Nephron (organoid): Measurements from ENCODE around the gene KCNH2.

Source experiments
- H3K27ac Mint-ChIP-seq, 3 experiments: 2 replicates each; pipeline ENCODE4 v1.8.0; 2020; ENCODE audit warnings: mixed read lengths in 3 of 3, mild to moderate bottlenecking in 2 of 3, moderate library complexity in 1 of 3
- H3K27me3 Mint-ChIP-seq: 2 replicates; pipeline ENCODE4 v1.8.0; 2021; ENCODE audit warnings: low read depth, mild to moderate bottlenecking, moderate library complexity, mixed read lengths
- H3K36me3 Mint-ChIP-seq: 2 replicates; pipeline ENCODE4 v1.8.0; 2020; ENCODE audit warnings: low read depth, mixed read lengths
- H3K4me1 Mint-ChIP-seq: 2 replicates; pipeline ENCODE4 v1.8.0; 2020; ENCODE audit warnings: mixed read lengths
- H3K4me3 Mint-ChIP-seq, 3 experiments: 2 replicates each; pipeline ENCODE4 v1.8.0; 2020; ENCODE audit warnings: mild to moderate bottlenecking in 3 of 3, mixed read lengths in 3 of 3, moderate library complexity in 2 of 3
- H3K9me3 Mint-ChIP-seq: 2 replicates; pipeline ENCODE4 v1.8.0; 2020; ENCODE audit warnings: mixed read lengths
- CTCF ChIP-seq, 3 experiments: fragments of 200-600 bp; sonication (generic); IDR thresholded peaks; one replicate each; pipeline ENCODE4 v1.5.0; 2021; ENCODE audit warnings: antibody characterized with exemption in 3 of 3; ENCODE audit not compliant: unreplicated experiment in 3 of 3

KCNH2 gene

GRCh38 chr7:150944066-150945042, 33.8 kb downstream of the KCNH2 start:
- peak overlapping the region in 2 of 3 experiments; percentile 31 to 78 for H3K27ac Mint-ChIP-seq

GRCh38 chr7:150943453-150943814, 34.7 kb downstream of the KCNH2 start:
- Mint-ChIP-seq H3K27ac (peak overlapping the region in 1 of 3 experiments; percentile 46), H3K27me3 (no peaks in the 10 kb centered on the region), H3K4me3 (no peak overlapping the region), H3K36me3 (no peaks in the 10 kb centered on the region), H3K4me1 (peaks cover 24% of the 10 kb centered on the region), H3K9me3 (no peaks in the 10 kb centered on the region)
- no peak for TF ChIP-seq CTCF (IDR thresholded peaks at IDR 0.05; ENCODE audit: unreplicated experiment in 3 of 3)

More at GRCh38 chr7:150944066-150945042, 33.8 kb downstream of the KCNH2 start:
- Mint-ChIP-seq H3K9me3 (no peaks in the 10 kb centered on the region), H3K27me3 (no peaks in the 10 kb centered on the region), H3K4me3 (no peak overlapping the region), H3K36me3 (peaks cover 1% of the 10 kb centered on the region), H3K4me1 (peaks cover 26% of the 10 kb centered on the region)
- no peak for TF ChIP-seq CTCF (IDR thresholded peaks at IDR 0.05; ENCODE audit: unreplicated experiment in 3 of 3)

GRCh38 chr7:150942591-150943452, 35.3 kb downstream of the KCNH2 start:
- peaks cover 30% of the 10 kb centered on the region for H3K4me1 Mint-ChIP-seq
- peak overlapping the region in 1 of 3 experiments; percentile 46 for H3K27ac Mint-ChIP-seq
- no peaks in the 10 kb centered on the region for H3K9me3 Mint-ChIP-seq
- no peaks in the 10 kb centered on the region for H3K36me3 Mint-ChIP-seq
- no peak for TF ChIP-seq CTCF (IDR thresholded peaks at IDR 0.05; ENCODE audit: unreplicated experiment in 3 of 3)
- peaks cover 3% of the 10 kb centered on the region for H3K27me3 Mint-ChIP-seq
- H3K4me3 Mint-ChIP-seq: no peak overlapping the region

- Mint-ChIP-seq H3K27me3 (peaks cover 3% of the 10 kb centered on the region), H3K27ac (no peak overlapping the region), H3K36me3 (no peaks in the 10 kb centered on the region), H3K4me3 (no peak overlapping the region), H3K9me3 (no peaks in the 10 kb centered on the region), H3K4me1 (peaks cover 36% of the 10 kb centered on the region)
- TF ChIP-seq CTCF (IDR thresholded peaks at IDR 0.05; ENCODE audit: unreplicated experiment in 3 of 3): no peak
Measured at GRCh38 chr7:150942001-150942590, 36.0 kb downstream of the KCNH2 start.

GRCh38 chr7:150941351-150942000, 36.6 kb downstream of the KCNH2 start:
- H3K27ac Mint-ChIP-seq: peak overlapping the region in 1 of 3 experiments; percentile 8
- H3K9me3 Mint-ChIP-seq: no peaks in the 10 kb centered on the region
- no peak overlapping the region for H3K4me3 Mint-ChIP-seq
- peaks cover 3% of the 10 kb centered on the region for H3K27me3 Mint-ChIP-seq
- no peak for TF ChIP-seq CTCF (IDR thresholded peaks at IDR 0.05; ENCODE audit: unreplicated experiment in 3 of 3)
- H3K4me1 Mint-ChIP-seq: peaks cover 36% of the 10 kb centered on the region
- H3K36me3 Mint-ChIP-seq: no peaks in the 10 kb centered on the region
